ENCODE measurements around the gene PLXNB3. TPM values are rescaled to one million over a fixed set of nuclear protein-coding genes. Genes with fewer than 3 reads are reported as not detected.

Gene PLXNB3
- total RNA-seq, 4 donors from 2014 or later: 3.1 to 46.2 (median 24.7) TPM

DNA sequence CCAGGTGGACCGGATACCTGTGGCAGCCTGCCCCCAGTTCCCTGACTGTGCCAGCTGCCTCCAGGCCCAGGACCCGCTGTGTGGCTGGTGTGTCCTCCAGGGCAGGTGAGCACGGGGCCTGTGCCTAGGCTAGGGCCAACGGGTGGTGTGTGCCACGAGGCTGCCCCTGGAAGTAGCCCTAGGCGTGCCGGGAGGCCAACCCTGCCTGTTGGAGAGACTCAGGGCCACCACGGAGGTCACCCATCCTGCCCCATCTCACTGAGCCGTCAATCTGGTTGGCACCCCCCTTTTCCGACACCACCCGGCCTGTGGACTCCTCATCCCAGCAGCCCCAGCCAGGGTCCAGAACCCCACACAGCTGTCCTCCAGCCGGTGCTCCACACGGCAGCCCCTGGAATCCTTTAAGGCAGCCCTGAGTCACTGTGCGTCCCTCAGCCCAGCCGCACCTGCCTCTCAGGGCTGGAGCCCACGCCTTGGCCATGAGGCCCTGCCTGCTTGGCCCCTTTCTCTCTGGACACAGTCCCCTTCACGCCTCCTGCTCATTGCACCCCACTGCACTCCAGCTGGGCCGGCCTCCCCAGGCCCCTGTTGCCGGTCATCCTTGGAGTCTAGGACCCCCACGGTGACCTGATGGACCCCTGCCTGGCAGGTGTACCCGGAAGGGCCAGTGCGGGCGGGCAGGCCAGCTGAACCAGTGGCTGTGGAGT lies 5.3 kb downstream of the PLXNB3 start:
- DNase-seq: peak; percentile 5
- in situ Hi-C loops (cut with MboI; ENCODE audit: low pct_ligation_motif_present in 1 of 4, low pct_unique_long_range_greater_than_20kb in 1 of 4, low sequenced_read_pairs in 3 of 4): loop anchor here in 1 of 4 donors (25.0 kb wide), 1 partner anchor 193 kb away; the partner anchor contains the start of genes HCFC1 and TMEM187
- H3K4me3 ChIP-seq: no peak overlapping the region
- WGBS, 2 donors (ENCODE audit: low coverage in 1 of 2): 87% methylated on average over 22 of the region's 23 CpGs; no CpG with 5 or more reads in 1 of the 2 donors
- no peak overlapping the region for H3K27ac ChIP-seq
- H3K27me3 ChIP-seq: no peaks in the 10 kb centered on the region
- no peaks in the 10 kb centered on the region for H3K9me3 ChIP-seq
- TF ChIP-seq EP300 (IDR thresholded peaks at IDR 0.05; ENCODE audit: low read depth): no peak
- TF ChIP-seq POLR2AphosphoS5 (IDR thresholded peaks at IDR 0.05): no peak
- no peak for TF ChIP-seq POLR2A (IDR thresholded peaks at IDR 0.05)
- no peak for TF ChIP-seq CTCF (IDR thresholded peaks at IDR 0.05)
- H3K4me1 ChIP-seq: no peaks in the 10 kb centered on the region
- intact Hi-C loops (cut with DNase I; ENCODE audit: low total_unique reads): loop anchor here (5.0 kb wide), 1 partner anchor 183 kb away; no protein-coding TSS in a partner anchor
- H3K36me3 ChIP-seq: no peaks in the 10 kb centered on the region

DNA sequence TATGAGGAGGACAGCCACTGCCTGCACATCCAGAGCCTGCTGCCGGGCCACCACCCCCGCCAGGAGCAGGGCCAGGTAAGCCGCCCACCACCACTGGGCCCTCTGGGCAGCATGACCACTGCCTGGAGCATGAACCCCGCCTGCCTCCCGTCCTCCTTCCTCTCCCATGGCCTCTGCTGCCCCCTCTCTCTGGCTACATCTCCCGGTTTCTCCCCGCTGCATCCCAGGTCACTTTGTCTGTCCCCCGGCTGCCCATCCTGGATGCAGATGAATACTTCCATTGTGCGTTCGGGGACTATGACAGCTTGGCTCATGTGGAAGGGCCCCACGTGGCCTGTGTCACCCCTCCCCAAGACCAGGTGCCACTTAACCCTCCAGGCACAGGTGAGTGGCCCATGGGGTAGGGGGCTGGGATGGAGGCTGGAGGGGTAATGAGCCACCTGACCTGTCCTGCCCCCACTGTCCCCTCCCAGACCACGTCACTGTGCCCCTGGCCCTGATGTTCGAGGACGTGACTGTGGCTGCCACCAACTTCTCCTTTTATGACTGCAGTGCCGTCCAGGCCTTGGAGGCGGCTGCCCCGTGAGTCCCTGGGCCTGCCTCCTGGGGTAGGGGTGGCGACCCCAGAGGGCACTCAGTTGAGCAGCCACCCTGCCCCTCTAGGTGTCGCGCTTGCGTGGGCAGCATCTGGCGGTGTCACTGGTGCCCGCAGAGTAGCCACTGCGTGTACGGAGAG lies 6.0 kb downstream of the PLXNB3 start:
- Histone ChIP-seq H3K27ac (no peak overlapping the region), H3K36me3 (no peaks in the 10 kb centered on the region), H3K4me3 (no peak overlapping the region), H3K4me1 (no peaks in the 10 kb centered on the region), H3K9me3 (no peaks in the 10 kb centered on the region), H3K27me3 (no peaks in the 10 kb centered on the region)
- in situ Hi-C loops (cut with MboI; ENCODE audit: low pct_ligation_motif_present in 1 of 4, low pct_unique_long_range_greater_than_20kb in 1 of 4, low sequenced_read_pairs in 3 of 4): loop anchor here in 1 of 4 donors (25.0 kb wide), 1 partner anchor 192 kb away; the partner anchor contains the start of genes HCFC1 and TMEM187
- 86% methylated on average over 25 of the region's 25 CpGs; no CpG with 5 or more reads in 1 of the 2 donors for WGBS, 2 donors (ENCODE audit: low coverage in 1 of 2)
- TF ChIP-seq POLR2A (IDR thresholded peaks at IDR 0.05) (no peak), EP300 (IDR thresholded peaks at IDR 0.05; ENCODE audit: low read depth) (no peak), POLR2AphosphoS5 (IDR thresholded peaks at IDR 0.05) (no peak), CTCF (IDR thresholded peaks at IDR 0.05) (no peak)
- peak; percentile 5 for DNase-seq
- intact Hi-C loops (cut with DNase I; ENCODE audit: low total_unique reads): loop anchor here (5.0 kb wide), 1 partner anchor 182 kb away; no protein-coding TSS in a partner anchor

DNA sequence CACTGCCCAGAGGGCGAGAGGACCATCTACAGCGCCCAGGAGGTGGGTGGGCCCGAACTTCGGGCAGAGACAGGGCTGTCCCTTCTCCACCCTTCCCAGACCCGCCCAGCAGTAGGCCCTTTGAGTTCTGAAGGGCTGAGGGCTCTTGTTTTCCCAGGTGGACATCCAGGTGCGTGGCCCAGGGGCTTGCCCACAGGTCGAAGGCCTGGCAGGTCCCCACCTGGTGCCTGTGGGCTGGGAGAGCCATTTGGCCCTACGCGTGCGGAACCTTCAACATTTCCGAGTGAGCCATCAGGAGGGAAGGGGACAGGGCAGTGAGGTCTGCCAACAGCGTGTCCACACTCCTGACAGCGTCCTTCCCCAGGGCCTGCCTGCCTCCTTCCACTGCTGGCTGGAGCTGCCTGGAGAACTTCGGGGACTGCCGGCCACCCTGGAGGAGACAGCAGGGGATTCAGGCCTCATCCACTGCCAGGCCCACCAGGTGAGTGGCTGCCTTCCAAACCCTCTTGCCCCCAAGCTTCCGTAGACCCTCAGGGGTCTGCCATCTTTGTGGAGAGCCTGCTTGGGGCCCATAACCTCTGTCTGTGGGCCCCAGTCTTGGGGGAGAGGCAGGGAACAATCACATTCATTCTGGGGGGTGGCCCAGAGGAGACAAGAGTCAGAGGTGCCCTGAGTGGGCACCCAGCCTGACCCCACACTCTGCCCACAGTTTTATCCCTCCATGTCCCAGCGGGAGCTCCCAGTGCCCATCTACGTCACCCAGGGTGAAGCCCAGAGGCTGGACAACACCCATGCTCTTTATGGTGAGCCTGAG lies 6.8 kb downstream of the PLXNB3 start:
- Histone ChIP-seq H3K4me3 (no peak overlapping the region), H3K4me1 (no peaks in the 10 kb centered on the region), H3K27ac (no peak overlapping the region), H3K27me3 (no peaks in the 10 kb centered on the region), H3K9me3 (no peaks in the 10 kb centered on the region), H3K36me3 (no peaks in the 10 kb centered on the region)
- no peak for TF ChIP-seq POLR2A (IDR thresholded peaks at IDR 0.05)
- TF ChIP-seq CTCF (IDR thresholded peaks at IDR 0.05): no peak
- in situ Hi-C loops (cut with MboI; ENCODE audit: low pct_ligation_motif_present in 1 of 4, low pct_unique_long_range_greater_than_20kb in 1 of 4, low sequenced_read_pairs in 3 of 4): loop anchor here in 1 of 4 donors (25.0 kb wide), 1 partner anchor 191 kb away; the partner anchor contains the start of genes HCFC1 and TMEM187
- intact Hi-C loops (cut with DNase I; ENCODE audit: low total_unique reads): no loop called here
- peak; percentile 4 for DNase-seq
- WGBS, 2 donors (ENCODE audit: low coverage in 1 of 2): 87% methylated on average over 9 of the region's 18 CpGs; no CpG with 5 or more reads in 1 of the 2 donors
